ENCODE measurements around the gene NEUROD2. TPM values are rescaled to one million over a fixed set of nuclear protein-coding genes. Genes with fewer than 3 reads are reported as not detected.

Gene NEUROD2
- total and polyA plus RNA-seq, 10 of the 15 experiments (the other 5 are each of a cell fraction or from before 2014, with no cell fraction given): not detected

DNA sequence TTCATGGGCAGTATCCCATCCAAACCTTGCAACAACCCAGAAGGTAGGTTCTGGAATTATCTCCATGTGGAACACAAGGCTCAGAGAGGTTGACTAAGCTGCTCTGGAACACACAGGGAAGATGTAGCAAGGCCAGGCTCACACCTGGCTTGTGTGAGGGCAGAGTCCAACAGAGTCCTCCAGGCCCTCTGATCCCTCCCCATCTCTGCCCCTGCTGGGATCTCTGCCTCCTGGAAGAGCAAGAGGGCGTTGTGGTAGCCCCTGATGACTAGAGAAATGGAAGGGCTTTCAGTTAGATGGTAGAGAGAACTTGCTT, 12.0 kb upstream of the NEUROD2 start (continued):
- TF ChIP-seq, protein P1, sequence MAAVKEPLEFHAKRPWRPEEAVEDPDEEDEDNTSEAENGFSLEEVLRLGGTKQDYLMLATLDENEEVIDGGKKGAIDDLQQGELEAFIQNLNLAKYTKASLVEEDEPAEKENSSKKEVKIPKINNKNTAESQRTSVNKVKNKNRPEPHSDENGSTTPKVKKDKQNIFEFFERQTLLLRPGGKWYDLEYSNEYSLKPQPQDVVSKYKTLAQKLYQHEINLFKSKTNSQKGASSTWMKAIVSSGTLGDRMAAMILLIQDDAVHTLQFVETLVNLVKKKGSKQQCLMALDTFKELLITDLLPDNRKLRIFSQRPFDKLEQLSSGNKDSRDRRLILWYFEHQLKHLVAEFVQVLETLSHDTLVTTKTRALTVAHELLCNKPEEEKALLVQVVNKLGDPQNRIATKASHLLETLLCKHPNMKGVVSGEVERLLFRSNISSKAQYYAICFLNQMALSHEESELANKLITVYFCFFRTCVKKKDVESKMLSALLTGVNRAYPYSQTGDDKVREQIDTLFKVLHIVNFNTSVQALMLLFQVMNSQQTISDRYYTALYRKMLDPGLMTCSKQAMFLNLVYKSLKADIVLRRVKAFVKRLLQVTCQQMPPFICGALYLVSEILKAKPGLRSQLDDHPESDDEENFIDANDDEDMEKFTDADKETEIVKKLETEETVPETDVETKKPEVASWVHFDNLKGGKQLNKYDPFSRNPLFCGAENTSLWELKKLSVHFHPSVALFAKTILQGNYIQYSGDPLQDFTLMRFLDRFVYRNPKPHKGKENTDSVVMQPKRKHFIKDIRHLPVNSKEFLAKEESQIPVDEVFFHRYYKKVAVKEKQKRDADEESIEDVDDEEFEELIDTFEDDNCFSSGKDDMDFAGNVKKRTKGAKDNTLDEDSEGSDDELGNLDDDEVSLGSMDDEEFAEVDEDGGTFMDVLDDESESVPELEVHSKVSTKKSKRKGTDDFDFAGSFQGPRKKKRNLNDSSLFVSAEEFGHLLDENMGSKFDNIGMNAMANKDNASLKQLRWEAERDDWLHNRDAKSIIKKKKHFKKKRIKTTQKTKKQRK (IDR thresholded peaks at IDR 0.05; ENCODE audit: low read depth, low read length): no peak
- TF ChIP-seq CBX5 (IDR thresholded peaks at IDR 0.05; ENCODE audit: low read depth) (no peak), HDAC2 (IDR thresholded peaks at IDR 0.05) (no peak), TAF1 (IDR thresholded peaks at IDR 0.05; ENCODE audit: borderline replicate concordance, low read depth, low read length) (no peak), MYB (IDR thresholded peaks at IDR 0.05; ENCODE audit: borderline replicate concordance, low read depth, low read length) (no peak)

DNA sequence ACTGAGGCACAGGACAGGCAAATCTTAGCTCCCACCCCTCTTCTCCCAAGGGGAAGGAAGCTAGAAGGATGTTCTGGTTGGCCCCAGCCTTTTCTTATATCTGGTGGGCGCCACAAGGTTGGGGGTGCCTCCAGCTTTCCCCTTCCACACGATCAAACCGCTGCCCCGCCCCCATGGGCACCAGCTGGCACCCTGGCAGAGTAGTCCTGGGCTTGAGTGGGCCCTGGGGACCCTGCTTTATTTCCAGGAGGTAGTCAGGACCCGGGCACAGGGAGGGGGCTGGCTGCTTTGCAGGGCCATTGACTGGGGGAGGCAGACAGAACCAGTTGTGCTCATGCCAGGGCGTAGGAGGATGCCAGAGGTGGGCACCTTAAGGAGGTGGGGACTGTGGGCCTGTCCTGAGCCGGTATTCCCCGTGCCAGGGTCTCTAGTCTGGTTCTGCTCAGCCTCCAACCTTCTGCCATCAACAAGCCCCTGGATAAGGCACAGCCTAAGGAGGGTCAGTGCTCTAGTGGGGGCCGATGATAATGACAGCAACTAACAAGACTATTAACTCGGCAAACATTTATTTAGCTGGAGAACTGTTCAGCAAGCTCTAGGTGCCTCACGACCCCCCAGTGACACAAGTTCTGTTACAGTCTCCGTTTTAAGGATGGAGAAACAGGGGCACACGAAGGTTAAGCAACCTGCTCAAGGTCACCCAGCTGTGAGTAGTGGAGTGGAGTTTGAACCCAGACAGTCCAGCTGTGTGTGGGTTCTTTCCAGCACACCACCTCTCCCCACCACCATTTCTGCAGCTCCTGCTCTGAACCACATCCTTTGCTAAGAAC, 11.5 kb upstream of the NEUROD2 start:
- 63% methylated on average over 13 of the region's 13 CpGs for WGBS (ENCODE audit: insufficient coverage, insufficient replicate concordance, low lambda C conversion rate, missing lambda C conversion rate)
- no peak for ATAC-seq
- Histone ChIP-seq H3K4me3 (no peak overlapping the region), H3K4me2 (ENCODE audit: control insufficient read depth, insufficient read depth) (no peak overlapping the region), H3K27me3 (replicated peaks in 1 of 2; ENCODE audit: control insufficient read depth in 2 of 2, insufficient read depth in 2 of 2, low read length in 1 of 2) (no peaks in the 10 kb centered on the region; a peak in 2 of 4 replicates), H2AFZ (ENCODE audit: control insufficient read depth, low read depth, low read length) (no peak overlapping the region), H4K20me1 (ENCODE audit: control insufficient read depth, insufficient read depth) (no peaks in the 10 kb centered on the region), H3K4me1 (ENCODE audit: control insufficient read depth, insufficient read depth, low read length) (peaks cover 5% of the 10 kb centered on the region), H3K9me3 (replicated peaks; ENCODE audit: control insufficient read depth, insufficient read depth, low read length) (no peaks in the 10 kb centered on the region), H3K27ac (ENCODE audit: control insufficient read depth, insufficient read depth) (no peak overlapping the region), H3K9ac (ENCODE audit: control insufficient read depth, insufficient read depth, low read length) (no peak overlapping the region), H3K79me2 (ENCODE audit: control insufficient read depth, insufficient read depth, low read length) (no peaks in the 10 kb centered on the region), H3K36me3 (ENCODE audit: control insufficient read depth in 2 of 2, insufficient read depth in 2 of 2, low read length in 1 of 2) (no peaks in the 10 kb centered on the region)
- BruUV-seq (replicated peaks): no TSS peak
- DNase-seq (ENCODE audit: low read depth, low spot score): no peak
- ChIA-PET SMC1A (ENCODE audit: uncharacterized antibody, unreplicated experiment) (interaction anchor here (0.7 to 1.7 kb wide), 6 partner anchors 32 to 361 kb away, joined by 3 to 8 read pairs (median 3); partner anchors contain the start of gene PSMD3), POLR2A (no interaction called here), CTCF (interaction anchor here (0.6 to 8.9 kb wide), 13 partner anchors 18 to 407 kb away, joined by 3 to 225 read pairs (median 5); partner anchors contain the start of genes MIEN1, PGAP3, PNMT and PSMD3), RAD21 (ENCODE audit: unreplicated experiment) (interaction anchor here (1.0 to 5.6 kb wide), 3 partner anchors 69 to 408 kb away, joined by 4 to 54 read pairs (median 12); partner anchors contain the start of gene MIEN1)
- peak; percentile 49 for FAIRE-seq
- no peak for TF ChIP-seq SMC3 (IDR thresholded peaks at IDR 0.05; ENCODE audit: borderline replicate concordance, low read length)
- TF ChIP-seq WRNIP1 (IDR thresholded peaks at IDR 0.05; ENCODE audit: borderline replicate concordance, low read depth, low read length): no peak
- no peak for TF ChIP-seq SUPT20H (IDR thresholded peaks at IDR 0.05; ENCODE audit: borderline replicate concordance, control insufficient read depth, low read depth, low read length)
- TF ChIP-seq GATAD2B (conservative IDR thresholded peaks at IDR 0.05; ENCODE audit: low read depth): 0 out of 2 replicates have a peak, but pooled peaks have one; percentile 19
- no peak for TF ChIP-seq IRF3 (IDR thresholded peaks at IDR 0.05)
- TF ChIP-seq ZNF24 (IDR thresholded peaks at IDR 0.05): no peak
- TF ChIP-seq, protein P2, sequence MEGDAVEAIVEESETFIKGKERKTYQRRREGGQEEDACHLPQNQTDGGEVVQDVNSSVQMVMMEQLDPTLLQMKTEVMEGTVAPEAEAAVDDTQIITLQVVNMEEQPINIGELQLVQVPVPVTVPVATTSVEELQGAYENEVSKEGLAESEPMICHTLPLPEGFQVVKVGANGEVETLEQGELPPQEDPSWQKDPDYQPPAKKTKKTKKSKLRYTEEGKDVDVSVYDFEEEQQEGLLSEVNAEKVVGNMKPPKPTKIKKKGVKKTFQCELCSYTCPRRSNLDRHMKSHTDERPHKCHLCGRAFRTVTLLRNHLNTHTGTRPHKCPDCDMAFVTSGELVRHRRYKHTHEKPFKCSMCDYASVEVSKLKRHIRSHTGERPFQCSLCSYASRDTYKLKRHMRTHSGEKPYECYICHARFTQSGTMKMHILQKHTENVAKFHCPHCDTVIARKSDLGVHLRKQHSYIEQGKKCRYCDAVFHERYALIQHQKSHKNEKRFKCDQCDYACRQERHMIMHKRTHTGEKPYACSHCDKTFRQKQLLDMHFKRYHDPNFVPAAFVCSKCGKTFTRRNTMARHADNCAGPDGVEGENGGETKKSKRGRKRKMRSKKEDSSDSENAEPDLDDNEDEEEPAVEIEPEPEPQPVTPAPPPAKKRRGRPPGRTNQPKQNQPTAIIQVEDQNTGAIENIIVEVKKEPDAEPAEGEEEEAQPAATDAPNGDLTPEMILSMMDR (IDR thresholded peaks at IDR 0.05 in 2 of 3, conservative IDR thresholded peaks at IDR 0.05 in 1 of 3; ENCODE audit: control insufficient read depth in 2 of 3, extremely low read depth in 1 of 3, insufficient read depth in 1 of 3, low read depth in 3 of 3, low read length in 3 of 3): 0 out of 6 replicates have a peak, but pooled peaks of 1 of the 3 experiments have one; percentile 3
- in situ Hi-C loops (cut with MboI) (no loop called here), intact Hi-C loops (cut with micrococcal nuclease; ENCODE audit: unreplicated experiment) (no loop called here)

Data from GM12878 (cell line).